CD14-positive monocyte (primary cell): ENCODE results near the gene PIK3CD. TPM values are rescaled to one million over a fixed set of nuclear protein-coding genes. Genes with fewer than 3 reads are reported as not detected.

Experiments used
- DNase-seq, 3 donors: peaks; one replicate each; pipeline ENCODE4 v3.0.0-alpha.2; 2011 to 2022
- H2AFZ ChIP-seq: 2 replicates; pipeline ENCODE4 v1.6.0; 2012; ENCODE audit warnings: mild to moderate bottlenecking, low read depth, low read length, inconsistent platforms; ENCODE audit not compliant: insufficient read depth, poor library complexity, severe bottlenecking
- H3K27ac ChIP-seq, 2 donors: 1 replicate in 1 of 2; 2 replicates in 1 of 2; pipeline ENCODE4 v1.5.1; 2012 to 2013; ENCODE audit warnings: low read length in 2 of 2, control low read depth in 1 of 2, inconsistent platforms in 1 of 2, low read depth in 1 of 2, mild to moderate bottlenecking in 1 of 2
- H3K27me3 ChIP-seq, 2 donors: one replicate each; pipeline versions ENCODE4 v1.6.0 to v1.6.1; 2011 to 2013; ENCODE audit warnings: low read length in 2 of 2; ENCODE audit not compliant: control insufficient read depth in 2 of 2, insufficient read depth in 2 of 2
- H3K36me3 ChIP-seq, 2 donors: replicated peaks in 1 of 2; 1 replicate in 1 of 2; 2 replicates in 1 of 2; pipeline versions ENCODE4 v1.5.1 to v1.6.1; 2012 to 2013; ENCODE audit warnings: low read length in 2 of 2, control low read depth in 1 of 2, inconsistent platforms in 1 of 2, mild to moderate bottlenecking in 1 of 2; ENCODE audit not compliant: insufficient read depth in 2 of 2, control insufficient read depth in 1 of 2
- H3K4me1 ChIP-seq, 2 donors: 1 replicate in 1 of 2; 2 replicates in 1 of 2; pipeline versions ENCODE4 v1.5.1 to v1.6.1; 2012 to 2013; ENCODE audit warnings: low read length in 2 of 2, control low read depth in 1 of 2, inconsistent platforms in 1 of 2, mild to moderate bottlenecking in 1 of 2, moderate library complexity in 1 of 2; ENCODE audit not compliant: insufficient read depth in 2 of 2, control insufficient read depth in 1 of 2
- H3K4me2 ChIP-seq: replicated peaks from 2 replicates; pipeline ENCODE3; 2012; ENCODE audit warnings: low read length, moderate library complexity, mild to moderate bottlenecking; ENCODE audit not compliant: poor library complexity, severe bottlenecking; ENCODE audit errors: extremely low read depth
- H3K4me3 ChIP-seq, 3 experiments: fragments of 200-600 bp in 1 of 3; sonication (generic) in 1 of 3; replicated peaks in 1 of 3; 1 replicate in 2 of 3; 2 replicates in 1 of 3; pipeline ENCODE4 v1.5.1; 2011 to 2013; ENCODE audit warnings: low read length in 3 of 3, mild to moderate bottlenecking in 3 of 3, control low read depth in 2 of 3, low read depth in 2 of 3, inconsistent platforms in 1 of 3, moderate library complexity in 1 of 3
- H3K79me2 ChIP-seq: 2 replicates; pipeline ENCODE4 v1.6.0; 2012; ENCODE audit warnings: mild to moderate bottlenecking, control low read depth, inconsistent platforms, low read length, moderate library complexity; ENCODE audit not compliant: insufficient read depth
- H3K9ac ChIP-seq: 2 replicates; pipeline ENCODE4 v1.6.0; 2017; ENCODE audit warnings: low read length, mild to moderate bottlenecking; ENCODE audit not compliant: insufficient read depth, poor library complexity, severe bottlenecking
- H3K9me3 ChIP-seq, 2 donors: replicated peaks in 1 of 2; 1 replicate in 1 of 2; 2 replicates in 1 of 2; pipeline versions ENCODE4 v1.5.1 to v1.6.1; 2012 to 2013; ENCODE audit warnings: low read length in 2 of 2, control low read depth in 1 of 2; ENCODE audit not compliant: control insufficient read depth in 1 of 2, insufficient read depth in 1 of 2
- H4K20me1 ChIP-seq: 2 replicates; pipeline ENCODE4 v1.6.0; 2012; ENCODE audit warnings: mild to moderate bottlenecking, low read length, control low read depth, moderate library complexity; ENCODE audit not compliant: insufficient read depth
- H3K27ac Mint-ChIP-seq, 7 donors: one replicate each; pipeline ENCODE4 v1.8.0; 2020; ENCODE audit warnings: mild to moderate bottlenecking in 7 of 7, mixed read lengths in 7 of 7, moderate library complexity in 6 of 7, inconsistent platforms in 2 of 7
- H3K27me3 Mint-ChIP-seq, 3 donors: one replicate each; pipeline ENCODE4 v1.8.0; 2021 to 2022; ENCODE audit warnings: low read depth in 3 of 3, mild to moderate bottlenecking in 3 of 3, mixed read lengths in 3 of 3, moderate library complexity in 3 of 3, inconsistent platforms in 1 of 3
- H3K36me3 Mint-ChIP-seq, 2 donors: one replicate each; pipeline ENCODE4 v1.8.0; 2020; ENCODE audit warnings: mixed read lengths in 2 of 2, inconsistent platforms in 1 of 2, mild to moderate bottlenecking in 1 of 2
- H3K4me1 Mint-ChIP-seq: one replicate; pipeline ENCODE4 v1.8.0; 2020; ENCODE audit warnings: mild to moderate bottlenecking, mixed read lengths
- H3K4me3 Mint-ChIP-seq, 2 donors: one replicate each; pipeline ENCODE4 v1.8.0; 2020; ENCODE audit warnings: mild to moderate bottlenecking in 2 of 2, mixed read lengths in 2 of 2, moderate library complexity in 1 of 2
- H3K9me3 Mint-ChIP-seq, 7 donors: one replicate each; pipeline ENCODE4 v1.8.0; 2020 to 2022; ENCODE audit warnings: mixed read lengths in 7 of 7, mild to moderate bottlenecking in 6 of 7, moderate library complexity in 6 of 7, inconsistent platforms in 2 of 7
- WGBS: methylation state at CpG from one replicate; pipeline ENCODE4 v1.1.5; 2013; ENCODE audit warnings: missing lambda C conversion rate; ENCODE audit not compliant: insufficient coverage; 5-methylcytosine and 5-hydroxymethylcytosine counted together
- intact Hi-C, 2 donors: fragments of 100-400 bp; cut with micrococcal nuclease; formaldehyde crosslinking; loops; one replicate each; pipeline versions ENCODE4 v1.15.0 to v1.15.1; 2023
- polyA plus RNA-seq, 3 donors: library from polyadenylated mRNA; depleted of rRNA in 1 of 3; unstranded in 2 of 3; stranded (reverse) in 1 of 3; fragments of 300-500 nt in 2 of 3; fragments of >200 nt in 1 of 3; fragmentation: Illumina TruSeq in 2 of 3; gene quantifications; 1 replicate in 2 of 3; 2 replicates in 1 of 3; pipeline ENCODE4 v1.2.3, GENCODE V29; 2012 to 2021
- TF ChIP-seq, protein P1 (sequence below): fragments of 200-600 bp; IDR thresholded peaks from one replicate; pipeline ENCODE4 v1.8.0; 2022; ENCODE audit warnings: antibody characterized with exemption, mild to moderate bottlenecking

The PIK3CD gene
- polyA plus RNA-seq, 3 donors = 33.2 to 120 (median 52.2) TPM

DNA sequence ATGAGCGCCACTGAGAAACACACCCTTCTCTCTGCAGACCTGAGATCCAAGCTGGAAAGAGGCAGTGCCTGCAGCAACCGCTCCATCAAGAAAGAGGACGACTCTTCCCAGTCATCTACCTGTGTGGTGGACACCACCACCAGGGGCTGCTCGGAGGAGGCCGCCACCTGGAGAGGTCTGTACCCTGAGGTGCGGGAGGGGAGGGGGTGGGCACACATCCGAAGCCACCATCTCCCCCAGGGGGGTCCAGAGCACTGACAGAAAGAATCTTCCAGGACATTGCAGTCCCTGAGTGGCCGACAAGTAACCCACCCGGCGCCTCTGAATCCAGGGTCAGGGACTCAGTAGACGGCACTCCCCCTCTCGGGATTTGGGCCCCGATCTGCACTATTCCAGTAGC, 39.8 kb upstream of the PIK3CD start:
- Mint-ChIP-seq H3K9me3 (no peaks in the 10 kb centered on the region), H3K27me3 (peaks cover 0 to 2% (median 1%) of the 10 kb centered on the region in 3 donors), H3K27ac (no peak overlapping the region), H3K4me1 (peaks cover 2% of the 10 kb centered on the region), H3K4me3 (no peak overlapping the region), H3K36me3 (peaks cover 16 to 52% of the 10 kb centered on the region in 2 donors)
- intact Hi-C loops = no loop called here
- Histone ChIP-seq H3K4me2 (no peak overlapping the region), H2AFZ (no peak overlapping the region), H3K9me3 (no peaks in the 10 kb centered on the region), H3K4me1 (no peaks in the 10 kb centered on the region), H3K27ac (no peak overlapping the region), H4K20me1 (no peaks in the 10 kb centered on the region), H3K4me3 (no peak overlapping the region), H3K9ac (no peak overlapping the region), H3K79me2 (no peaks in the 10 kb centered on the region), H3K36me3 (peaks cover 10 to 34% of the 10 kb centered on the region in 2 donors), H3K27me3 (no peaks in the 10 kb centered on the region)
- TF ChIP-seq, protein P1, sequence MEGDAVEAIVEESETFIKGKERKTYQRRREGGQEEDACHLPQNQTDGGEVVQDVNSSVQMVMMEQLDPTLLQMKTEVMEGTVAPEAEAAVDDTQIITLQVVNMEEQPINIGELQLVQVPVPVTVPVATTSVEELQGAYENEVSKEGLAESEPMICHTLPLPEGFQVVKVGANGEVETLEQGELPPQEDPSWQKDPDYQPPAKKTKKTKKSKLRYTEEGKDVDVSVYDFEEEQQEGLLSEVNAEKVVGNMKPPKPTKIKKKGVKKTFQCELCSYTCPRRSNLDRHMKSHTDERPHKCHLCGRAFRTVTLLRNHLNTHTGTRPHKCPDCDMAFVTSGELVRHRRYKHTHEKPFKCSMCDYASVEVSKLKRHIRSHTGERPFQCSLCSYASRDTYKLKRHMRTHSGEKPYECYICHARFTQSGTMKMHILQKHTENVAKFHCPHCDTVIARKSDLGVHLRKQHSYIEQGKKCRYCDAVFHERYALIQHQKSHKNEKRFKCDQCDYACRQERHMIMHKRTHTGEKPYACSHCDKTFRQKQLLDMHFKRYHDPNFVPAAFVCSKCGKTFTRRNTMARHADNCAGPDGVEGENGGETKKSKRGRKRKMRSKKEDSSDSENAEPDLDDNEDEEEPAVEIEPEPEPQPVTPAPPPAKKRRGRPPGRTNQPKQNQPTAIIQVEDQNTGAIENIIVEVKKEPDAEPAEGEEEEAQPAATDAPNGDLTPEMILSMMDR = no peak
- DNase-seq = no peak
- 100% methylated on average over 2 of the region's 13 CpGs for WGBS

DNA sequence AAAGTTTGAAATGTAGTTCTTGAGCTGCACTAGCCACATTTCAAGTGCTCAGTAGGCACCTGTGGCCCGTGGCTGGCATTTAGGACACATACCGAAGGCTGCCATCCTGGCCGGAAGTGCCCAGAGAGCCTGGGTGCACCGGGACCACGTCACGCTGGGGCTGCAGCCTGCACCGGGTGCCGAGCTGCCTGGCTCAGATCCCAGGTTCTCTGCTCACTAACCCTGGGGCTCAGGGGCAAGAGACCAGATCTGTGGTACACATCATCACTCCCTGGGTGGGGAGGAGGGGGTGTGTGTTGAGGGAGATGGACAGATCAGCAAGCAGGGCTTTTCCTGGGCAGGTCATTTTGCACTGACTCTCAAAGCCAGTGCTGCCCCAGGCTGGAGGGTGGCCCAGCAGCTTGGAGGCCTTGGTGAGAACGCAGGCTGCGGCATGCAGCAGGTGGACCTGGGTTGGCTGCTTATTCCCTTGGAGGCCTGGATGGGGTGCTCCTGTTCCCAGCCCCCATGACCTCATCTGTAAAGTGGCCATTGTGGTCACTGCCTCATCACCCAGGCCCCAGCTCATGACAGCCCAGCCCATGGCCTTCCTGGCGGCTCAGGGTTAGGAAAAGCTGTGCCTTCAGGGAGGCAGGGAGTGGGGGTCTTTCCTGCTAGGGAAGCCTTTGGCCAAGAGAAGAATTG, 39.2 kb upstream of the PIK3CD start:
- Histone ChIP-seq H3K4me2 (no peak overlapping the region), H4K20me1 (no peaks in the 10 kb centered on the region), H3K79me2 (no peaks in the 10 kb centered on the region), H3K27me3 (no peaks in the 10 kb centered on the region), H3K36me3 (peaks cover 10 to 34% of the 10 kb centered on the region in 2 donors), H3K4me1 (no peaks in the 10 kb centered on the region), H3K9me3 (no peaks in the 10 kb centered on the region), H3K4me3 (no peak overlapping the region), H3K9ac (no peak overlapping the region), H2AFZ (no peak overlapping the region), H3K27ac (no peak overlapping the region)
- H3K27me3 Mint-ChIP-seq = peaks cover 0 to 2% (median 1%) of the 10 kb centered on the region in 3 donors
- WGBS = 96% methylated on average over 11 of the region's 11 CpGs
- H3K27ac Mint-ChIP-seq = no peak overlapping the region
- H3K36me3 Mint-ChIP-seq = peaks cover 16 to 52% of the 10 kb centered on the region in 2 donors
- no peaks in the 10 kb centered on the region for H3K9me3 Mint-ChIP-seq
- H3K4me1 Mint-ChIP-seq = peaks cover 2% of the 10 kb centered on the region
- no peak for DNase-seq
- TF ChIP-seq, protein P1 = no peak
- no peak overlapping the region for H3K4me3 Mint-ChIP-seq
- intact Hi-C loops = no loop called here
